T-helper 2 cell (primary cell): ENCODE results near the gene CACNB4.
"Not testable (repeated sequence)": the region's sequence is repeated elsewhere in the genome, so short reads cannot be mapped to it uniquely, and the experiment has no call there.

Experiments
- DNase-seq, 5 experiments: peaks; one replicate each; pipeline versions ENCODE4 v3.0.0 to v3.0.0-alpha.2; 2012 to 2022
- total RNA-seq, 2 donors: gene quantifications; one replicate each; lab custom pipeline; 2026; lab: John Stamatoyannopoulos, UW

CACNB4 gene
- 0.40 to 1.6 reads per million in 2 donors for total RNA-seq

GRCh38 chr2:152098496-152099366, at the start of gene CACNB4:
Gene CACNB4 (minus strand): TSS chr2:152099044.
- peak in 1 of 5 experiments; percentile 9 for DNase-seq

GRCh38 chr2:152134488-152135280, 35.8 kb upstream of the CACNB4 start:
- DNase-seq: peak in 1 of 5 experiments; percentile 84

- no peak for DNase-seq
These were observed 33.5 kb upstream of the CACNB4 start for GRCh38 chr2:152132306-152132705.

- no peak for DNase-seq
These were observed 28.8 kb upstream of the CACNB4 start for GRCh38 chr2:152127628-152128027.

GRCh38 chr2:152126664-152127063, 27.8 kb upstream of the CACNB4 start:
- peak in 1 of 5 experiments; percentile 12 for DNase-seq

- no peak for DNase-seq
These were observed 23.3 kb upstream of the CACNB4 start for GRCh38 chr2:152122161-152122560.

GRCh38 chr2:152120430-152120829, 21.6 kb upstream of the CACNB4 start:
- no peak for DNase-seq

- DNase-seq: no peak
These were observed 17.1 kb upstream of the CACNB4 start for GRCh38 chr2:152115952-152116351.

- DNase-seq: no peak
These were observed 15.5 kb upstream of the CACNB4 start for GRCh38 chr2:152114366-152114765.

- DNase-seq: not testable (repeated sequence)
These were observed 8.3 kb upstream of the CACNB4 start for GRCh38 chr2:152107140-152107539.

- no peak for DNase-seq
These were observed 7.6 kb upstream of the CACNB4 start for GRCh38 chr2:152106464-152106863.

GRCh38 chr2:152103271-152103670, 4.4 kb upstream of the CACNB4 start:
- no peak for DNase-seq

GRCh38 chr2:152100961-152101360, 2.1 kb upstream of the CACNB4 start:
- no peak for DNase-seq

- peak in 1 of 5 experiments; percentile 7 for DNase-seq
These were observed 665 bp upstream of the CACNB4 start for GRCh38 chr2:152099367-152100050.

- DNase-seq: no peak
These were observed 896 bp downstream of the CACNB4 start for GRCh38 chr2:152097801-152098495.

GRCh38 chr2:152097290-152097800, 1.5 kb downstream of the CACNB4 start:
- no peak for DNase-seq

GRCh38 chr2:152095146-152095545, 3.7 kb downstream of the CACNB4 start:
- no peak for DNase-seq

GRCh38 chr2:152094014-152094413, 4.8 kb downstream of the CACNB4 start:
- no peak for DNase-seq

GRCh38 chr2:152093464-152093863, 5.4 kb downstream of the CACNB4 start:
- no peak for DNase-seq

- no peak for DNase-seq
These were observed 6.7 kb downstream of the CACNB4 start for GRCh38 chr2:152092095-152092494.

- not testable (repeated sequence) for DNase-seq
These were observed 8.1 kb downstream of the CACNB4 start for GRCh38 chr2:152090726-152091125.

- no peak for DNase-seq
These were observed 9.6 kb downstream of the CACNB4 start for GRCh38 chr2:152089238-152089637.
